HEK293T (cell line): Measurements from ENCODE around the gene ABCC6.

ENCODE experiments used
- BHLHE40 ChIP-seq: fragments of 450-650 bp; IDR thresholded peaks from 2 replicates; pipeline ENCODE4 v1.6.1; 2016; ENCODE audit warnings: mild to moderate bottlenecking, moderate library complexity, borderline replicate concordance
- CTBP1 ChIP-seq: fragments of 450-650 bp; IDR thresholded peaks from 2 replicates; pipeline ENCODE4 v1.6.1; 2016; ENCODE audit warnings: borderline replicate concordance
- ELF4 ChIP-seq: fragments of 450-650 bp; IDR thresholded peaks from 2 replicates; pipeline ENCODE4 v1.6.1; 2017; ENCODE audit warnings: antibody characterized with exemption
- FOXA1 ChIP-seq: fragments of 450-650 bp; IDR thresholded peaks from 2 replicates; pipeline ENCODE4 v1.6.1; 2016; ENCODE audit warnings: mild to moderate bottlenecking
- FOXK2 ChIP-seq: fragments of 450-650 bp; IDR thresholded peaks from 2 replicates; pipeline ENCODE4 v1.6.1; 2016; ENCODE audit warnings: mild to moderate bottlenecking
- FOXM1 ChIP-seq: fragments of 450-650 bp; IDR thresholded peaks from 2 replicates; pipeline ENCODE4 v1.6.1; 2017; ENCODE audit warnings: mild to moderate bottlenecking, borderline replicate concordance
- HDGF ChIP-seq: fragments of 450-650 bp; IDR thresholded peaks from 2 replicates; pipeline ENCODE4 v1.6.1; 2017; ENCODE audit warnings: antibody characterized with exemption, borderline replicate concordance
- L3MBTL2 ChIP-seq: fragments of 450-650 bp; conservative IDR thresholded peaks from 2 replicates; pipeline ENCODE4 v1.6.1; 2016; ENCODE audit warnings: mild to moderate bottlenecking
- NFRKB ChIP-seq: fragments of 450-650 bp; IDR thresholded peaks from 2 replicates; pipeline ENCODE4 v1.6.1; 2016; ENCODE audit warnings: mild to moderate bottlenecking, moderate library complexity
- PKNOX1 ChIP-seq: fragments of 450-650 bp; IDR thresholded peaks from 2 replicates; pipeline ENCODE4 v1.6.1; 2016
- SP1 ChIP-seq: fragments of 450-650 bp; IDR thresholded peaks from 2 replicates; pipeline ENCODE4 v1.6.1; 2017
- SUZ12 ChIP-seq: fragments of 450-650 bp; IDR thresholded peaks from 2 replicates; pipeline ENCODE4 v1.6.1; 2016; ENCODE audit warnings: mild to moderate bottlenecking
- TARDBP ChIP-seq: fragments of 450-650 bp; IDR thresholded peaks from 2 replicates; pipeline ENCODE4 v1.6.1; 2016
- ZNF384 ChIP-seq: fragments of 450-650 bp; IDR thresholded peaks from 2 replicates; pipeline ENCODE4 v1.6.1; 2016

GRCh38 chr16:16121185-16121727 is 102.0 kb downstream of the ABCC6 start:
- TF ChIP-seq SP1: no peak
- TF ChIP-seq FOXM1: no peak
- no peak for TF ChIP-seq BHLHE40
- no peak for TF ChIP-seq HDGF
- TF ChIP-seq NFRKB: no peak
- TF ChIP-seq FOXK2: no peak
- no peak for TF ChIP-seq ZNF384
- TF ChIP-seq FOXA1: no peak
- no peak for TF ChIP-seq PKNOX1
- no peak for TF ChIP-seq CTBP1
- no peak for TF ChIP-seq L3MBTL2
- TF ChIP-seq SUZ12: no peak
- TF ChIP-seq TARDBP: no peak
- TF ChIP-seq ELF4: no peak
